ENCODE measurements around the gene ECM1. TPM values are rescaled to one million over a fixed set of nuclear protein-coding genes. Genes with fewer than 3 reads are reported as not detected.

Gene ECM1
- total and polyA plus RNA-seq, 2 experiments from 2014 or later, result 3.0 to 7.1 TPM

DNA sequence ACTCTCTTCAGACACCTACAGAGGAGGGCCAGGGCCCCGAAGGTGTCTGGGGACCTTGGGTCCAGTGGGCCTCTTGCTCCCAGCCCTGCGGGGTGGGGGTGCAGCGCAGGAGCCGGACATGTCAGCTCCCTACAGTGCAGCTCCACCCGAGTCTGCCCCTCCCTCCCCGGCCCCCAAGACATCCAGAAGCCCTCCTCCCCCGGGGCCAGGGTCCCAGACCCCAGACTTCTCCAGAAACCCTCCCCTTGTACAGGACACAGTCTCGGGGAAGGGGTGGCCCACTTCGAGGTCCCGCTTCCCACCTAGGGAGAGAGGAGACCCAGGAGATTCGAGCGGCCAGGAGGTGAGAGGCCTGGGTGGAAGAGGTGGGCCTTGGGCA is 45.0 kb downstream of the ECM1 start:
- Histone ChIP-seq H3K27me3 (no peaks in the 10 kb centered on the region), H3K79me2 (peaks cover 2% of the 10 kb centered on the region), H3K4me2 (peak overlapping the region; percentile 23), H3K4me1 (ENCODE audit: insufficient read depth) (peaks cover 28% of the 10 kb centered on the region), H3K4me3 (no peak overlapping the region), H4K20me1 (ENCODE audit: insufficient read depth, poor library complexity, severe bottlenecking) (no peaks in the 10 kb centered on the region), H3K9me3 (ENCODE audit: low read depth) (no peaks in the 10 kb centered on the region), H3K27ac (peak overlapping the region; percentile 82), H3K9me2 (replicated peaks; ENCODE audit: insufficient read depth) (no peaks in the 10 kb centered on the region), H3K36me3 (replicated peaks; ENCODE audit: insufficient read depth, low read depth) (no peaks in the 10 kb centered on the region), H2AFZ (no peak overlapping the region)
- no peak for DNase-seq (ENCODE audit: low spot score)
- 83% methylated on average over 10 of the region's 12 CpGs for WGBS (ENCODE audit: low lambda C conversion rate, missing lambda C conversion rate)
- no peak for TF ChIP-seq EZH2phosphoT487 (IDR thresholded peaks at IDR 0.05; ENCODE audit: low read depth, severe bottlenecking, unreplicated experiment)
- TF ChIP-seq CTCF (IDR thresholded peaks at IDR 0.05; ENCODE audit: poor library complexity), result no peak
- no peak for TF ChIP-seq EZH2 (IDR thresholded peaks at IDR 0.05; ENCODE audit: borderline replicate concordance)

- H3K36me3 ChIP-seq (replicated peaks; ENCODE audit: insufficient read depth, low read depth), result no peaks in the 10 kb centered on the region
- H3K27me3 ChIP-seq, result no peaks in the 10 kb centered on the region
- TF ChIP-seq CTCF (IDR thresholded peaks at IDR 0.05; ENCODE audit: poor library complexity), result no peak
- no peaks in the 10 kb centered on the region for H4K20me1 ChIP-seq (ENCODE audit: insufficient read depth, poor library complexity, severe bottlenecking)
- no peaks in the 10 kb centered on the region for H3K9me3 ChIP-seq (ENCODE audit: low read depth)
- H3K4me1 ChIP-seq (ENCODE audit: insufficient read depth), result peaks cover 23% of the 10 kb centered on the region
- H3K4me2 ChIP-seq, result no peak overlapping the region
- 98% methylated on average over 15 of the region's 23 CpGs for WGBS (ENCODE audit: low lambda C conversion rate, missing lambda C conversion rate)
- no peaks in the 10 kb centered on the region for H3K9me2 ChIP-seq (replicated peaks; ENCODE audit: insufficient read depth)
- peak overlapping the region; percentile 82 for H3K27ac ChIP-seq
- H3K4me3 ChIP-seq, result no peak overlapping the region
- peaks cover 6% of the 10 kb centered on the region for H3K79me2 ChIP-seq
- DNase-seq (ENCODE audit: low spot score), result no peak
- no peak overlapping the region for H2AFZ ChIP-seq
These were observed 45.6 kb downstream of the ECM1 start for GRCh38 chr1:150553392-150554085.

- DNase-seq (ENCODE audit: low spot score), result no peak
- Histone ChIP-seq H2AFZ (no peak overlapping the region), H3K79me2 (peaks cover 9% of the 10 kb centered on the region), H3K4me3 (no peak overlapping the region), H3K27ac (no peak overlapping the region), H3K36me3 (replicated peaks; ENCODE audit: insufficient read depth, low read depth) (no peaks in the 10 kb centered on the region), H3K4me1 (ENCODE audit: insufficient read depth) (peaks cover 23% of the 10 kb centered on the region), H4K20me1 (ENCODE audit: insufficient read depth, poor library complexity, severe bottlenecking) (no peaks in the 10 kb centered on the region), H3K9me3 (ENCODE audit: low read depth) (no peaks in the 10 kb centered on the region), H3K9me2 (replicated peaks; ENCODE audit: insufficient read depth) (no peaks in the 10 kb centered on the region), H3K4me2 (no peak overlapping the region), H3K27me3 (no peaks in the 10 kb centered on the region)
- TF ChIP-seq EZH2phosphoT487 (IDR thresholded peaks at IDR 0.05; ENCODE audit: low read depth, severe bottlenecking, unreplicated experiment) (no peak), CTCF (IDR thresholded peaks at IDR 0.05; ENCODE audit: poor library complexity) (no peak), EZH2 (IDR thresholded peaks at IDR 0.05; ENCODE audit: borderline replicate concordance) (no peak)
- 95% methylated on average over 6 of the region's 8 CpGs for WGBS (ENCODE audit: low lambda C conversion rate, missing lambda C conversion rate)
These were observed 46.2 kb downstream of the ECM1 start for GRCh38 chr1:150554086-150554452.
